Activated CD4-positive, alpha-beta T cell treated with anti-CD3 and anti-CD28 coated beads for 24 hours (primary cell): Measurements from ENCODE around the gene ACOT2.
"Not testable (repeated sequence)": the region's sequence is repeated elsewhere in the genome, so short reads cannot be mapped to it uniquely, and the experiment has no call there.

ENCODE experiments used
- DNase-seq, 2 donors: peaks; one replicate each; pipeline ENCODE4 v3.0.0-alpha.2; 2020; ENCODE audit warnings: low read depth in 2 of 2

ACOT2 gene

DNA sequence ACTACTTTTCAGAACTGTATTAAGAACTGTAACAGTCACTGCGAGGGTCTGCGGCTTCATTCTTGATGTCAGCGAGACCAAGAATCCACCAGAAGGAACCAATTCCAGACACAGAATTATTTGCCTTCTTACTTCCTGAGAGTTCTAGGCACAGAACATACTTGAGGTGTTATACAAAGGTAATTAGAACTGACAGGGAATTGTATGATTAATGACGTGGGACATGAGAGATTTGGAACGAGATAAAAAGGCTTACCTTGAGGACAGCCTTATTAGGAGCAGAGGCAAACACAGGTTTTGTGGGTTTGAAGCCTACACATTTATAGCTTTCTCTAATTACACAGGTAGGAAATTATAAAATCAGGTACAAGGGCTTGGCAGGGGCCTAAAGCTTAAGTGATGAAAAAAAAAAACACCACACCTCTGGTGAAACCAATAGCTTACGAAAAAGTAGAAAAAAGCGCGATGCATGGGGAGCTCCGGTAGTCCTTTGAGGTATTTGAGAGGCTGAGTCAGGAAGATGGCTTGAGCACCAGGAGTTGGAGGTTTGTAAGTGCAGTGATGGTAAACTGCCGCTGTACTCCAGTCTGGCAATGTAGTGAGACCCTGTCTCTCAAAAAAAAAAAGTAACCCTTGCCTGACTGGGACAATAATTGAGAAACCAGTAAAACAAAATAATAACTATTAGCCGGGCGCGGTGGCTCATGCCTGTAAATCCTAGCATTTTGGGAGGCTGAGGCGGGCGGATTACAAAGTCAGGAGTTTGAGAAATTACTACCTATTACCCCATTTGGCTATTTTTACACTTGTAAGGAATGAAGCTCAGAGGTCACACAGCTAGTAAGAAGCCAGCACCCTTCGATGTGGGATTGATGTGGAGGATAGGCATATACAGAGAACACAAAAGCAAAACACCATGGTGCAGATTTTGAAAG lies 795 bp upstream of the ACOT2 start:
- DNase-seq: peak in 1 of 2 donors; percentile 10

DNA sequence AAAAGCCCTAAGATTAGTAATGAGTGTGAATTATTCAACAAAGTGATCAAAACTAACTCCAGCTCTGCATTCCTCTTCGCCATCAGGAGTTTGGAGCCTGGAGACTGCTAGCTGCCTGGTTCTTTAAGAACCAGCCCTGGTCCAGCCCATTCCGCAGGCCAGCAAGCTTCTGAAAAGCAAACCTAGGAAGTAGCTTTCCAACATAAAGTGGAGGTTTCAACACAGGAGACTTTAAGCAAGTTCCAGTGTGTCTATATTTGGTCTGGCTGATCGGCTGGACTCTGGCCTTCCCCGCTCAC lies 178 bp upstream of the ACOT2 start:
- not testable (repeated sequence) for DNase-seq

DNA sequence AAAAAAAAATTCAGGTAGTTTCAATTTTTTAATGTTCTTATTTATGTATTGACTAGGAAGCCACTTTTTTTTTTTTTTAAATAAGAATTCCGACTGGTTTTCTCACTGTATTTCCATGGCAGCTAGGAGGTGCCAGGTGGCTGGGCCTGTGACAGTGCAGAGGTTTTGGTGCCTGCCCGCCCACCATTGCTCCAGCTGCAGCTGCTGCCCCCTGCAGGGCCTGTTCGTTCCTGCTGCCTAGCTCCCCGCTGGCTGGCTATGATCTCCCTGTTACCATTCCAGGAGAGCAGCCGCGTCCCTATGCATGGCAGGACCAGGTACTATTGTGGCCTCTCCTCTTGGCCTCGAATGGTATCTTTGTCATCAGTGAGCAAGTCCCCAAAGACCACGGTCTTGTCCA lies 1.9 kb downstream of the ACOT2 start:
- peak; percentile 52 to 53 for DNase-seq

DNA sequence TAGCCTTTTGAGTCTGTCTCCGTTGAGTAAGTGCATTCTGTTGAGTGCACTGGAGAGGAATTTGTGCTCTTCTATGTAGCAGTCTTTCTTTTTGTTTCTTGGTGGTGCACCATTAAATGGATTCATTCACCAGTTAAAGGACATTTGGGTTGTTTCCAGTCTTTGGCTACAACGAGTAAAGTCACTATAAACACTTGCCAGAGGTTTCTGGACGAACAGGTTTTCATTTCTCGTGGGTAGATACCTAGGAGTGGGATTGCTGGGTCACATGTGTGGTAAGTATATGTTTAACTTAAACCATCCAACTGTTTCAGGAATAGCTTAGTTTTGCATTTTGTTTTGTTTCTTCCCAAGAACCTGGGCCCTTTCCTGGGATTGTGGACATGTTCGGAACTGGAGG lies 4.0 kb downstream of the ACOT2 start:
- DNase-seq: not testable (repeated sequence)

DNA sequence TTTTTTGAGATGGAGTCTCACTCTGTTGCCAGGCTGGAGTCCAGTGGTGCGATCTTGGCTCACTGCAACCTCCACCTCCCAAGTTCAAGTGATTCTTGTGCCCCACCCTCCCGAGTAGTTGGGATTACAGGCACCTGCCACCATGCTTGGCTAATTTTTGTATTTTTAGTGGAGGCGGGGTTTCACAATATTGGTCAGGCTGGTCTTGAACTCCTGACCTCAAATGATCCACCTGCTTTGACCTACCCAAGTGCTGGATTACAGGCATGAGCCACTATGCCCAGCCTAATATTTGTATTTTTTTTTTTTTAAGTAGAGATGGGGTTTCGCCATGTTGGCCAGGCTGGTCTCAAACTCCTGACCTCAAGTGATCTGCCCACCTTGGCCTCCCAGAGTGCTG lies 4.7 kb downstream of the ACOT2 start:
- DNase-seq: not testable (repeated sequence)

DNA sequence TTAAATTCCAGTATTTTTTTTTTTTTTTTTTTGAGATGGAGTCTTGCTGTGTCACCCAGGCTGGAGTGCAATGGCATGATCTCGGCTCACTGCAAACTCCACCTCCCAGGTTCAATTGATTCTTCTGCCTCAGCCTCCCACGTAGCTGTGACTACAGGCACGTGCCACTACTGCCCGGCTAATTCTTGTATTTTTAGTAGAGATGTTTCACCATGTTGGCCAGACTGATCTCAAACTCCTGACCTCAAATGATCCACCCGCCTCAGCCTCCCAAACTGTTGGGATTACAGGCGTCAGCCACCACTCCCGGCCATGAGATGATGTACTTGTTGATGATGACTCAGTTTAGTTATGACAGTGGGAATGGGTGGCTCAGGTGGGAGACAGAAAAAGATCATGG lies 5.2 kb downstream of the ACOT2 start:
- not testable (repeated sequence) for DNase-seq

DNA sequence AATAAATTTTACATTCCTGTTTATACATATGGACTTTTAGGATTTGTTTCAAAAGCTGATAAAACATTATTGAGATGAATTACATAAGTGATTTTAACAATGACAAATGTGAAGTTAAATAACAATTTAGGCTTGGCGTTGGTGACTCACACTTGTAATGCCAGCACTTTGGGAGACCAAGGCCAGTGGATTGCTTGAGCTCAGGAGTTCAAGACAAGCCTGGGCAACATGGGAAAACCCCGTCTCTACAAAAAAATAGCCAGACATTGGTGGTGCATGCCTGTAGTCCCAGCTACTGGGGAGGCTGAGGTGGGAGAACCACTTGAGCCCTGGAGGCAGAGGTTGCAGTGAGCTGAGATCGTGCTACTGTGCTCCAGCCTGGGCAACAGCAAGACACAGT lies 7.4 kb downstream of the ACOT2 start:
- no peak for DNase-seq

DNA sequence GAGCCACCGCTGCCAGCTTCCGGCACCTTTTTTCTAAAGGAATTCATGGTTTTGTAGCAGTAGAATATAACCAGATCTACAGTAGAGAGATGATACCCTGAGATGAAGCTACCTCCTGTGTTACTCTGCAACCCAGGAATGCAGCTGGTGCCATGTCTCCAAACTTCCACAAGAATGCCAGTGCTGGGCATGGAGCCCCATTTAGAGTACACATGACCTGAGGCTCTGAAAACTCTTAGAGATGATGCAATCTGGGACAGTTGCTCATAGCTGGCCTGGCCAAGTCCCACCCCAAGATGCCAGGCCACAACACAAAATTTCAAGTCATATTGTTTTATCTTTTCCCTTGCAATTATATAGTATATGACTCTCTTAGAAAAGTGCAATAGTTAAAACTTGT lies 8.2 kb downstream of the ACOT2 start:
- DNase-seq: not testable (repeated sequence)

DNA sequence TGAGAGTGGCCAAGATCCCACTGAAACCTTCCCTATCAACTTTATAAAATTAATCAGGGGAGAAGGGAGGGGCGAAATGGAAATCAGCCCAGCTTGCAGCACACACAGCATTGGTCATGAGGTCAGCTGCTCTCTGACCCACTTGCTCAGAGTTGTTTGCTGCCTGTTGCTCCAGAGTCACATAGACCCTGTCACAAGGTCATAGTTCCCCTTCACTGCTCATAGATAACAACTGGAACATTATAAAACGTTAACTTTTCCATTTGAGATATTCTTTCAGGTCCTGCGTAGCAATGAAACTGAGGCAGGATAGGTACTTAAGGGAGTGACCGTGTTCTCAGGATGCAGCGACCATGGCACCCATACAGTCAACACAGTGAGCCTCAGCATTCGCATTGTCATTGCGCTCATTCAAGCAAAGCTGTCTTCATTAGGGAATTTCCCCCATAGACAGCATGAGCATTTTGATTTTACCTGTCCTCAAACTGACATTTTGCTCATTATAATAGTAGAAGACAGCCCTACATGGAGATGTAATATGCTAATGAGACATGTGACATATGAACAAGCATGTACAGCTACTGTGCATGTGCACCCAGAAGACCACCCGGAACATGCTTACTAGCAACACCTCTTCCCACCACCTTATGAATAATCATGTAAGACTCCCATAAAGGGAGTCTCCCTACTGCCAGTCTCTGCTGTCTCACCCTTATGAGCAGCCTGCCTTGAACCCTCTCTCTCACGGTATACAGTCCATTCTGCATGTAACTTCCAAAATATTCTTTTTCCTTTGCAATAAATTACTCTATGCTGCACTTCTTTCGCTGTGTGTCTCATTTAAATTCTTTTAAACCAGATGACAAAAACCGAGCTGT lies 13.3 kb downstream of the ACOT2 start:
- DNase-seq: not testable (repeated sequence)

DNA sequence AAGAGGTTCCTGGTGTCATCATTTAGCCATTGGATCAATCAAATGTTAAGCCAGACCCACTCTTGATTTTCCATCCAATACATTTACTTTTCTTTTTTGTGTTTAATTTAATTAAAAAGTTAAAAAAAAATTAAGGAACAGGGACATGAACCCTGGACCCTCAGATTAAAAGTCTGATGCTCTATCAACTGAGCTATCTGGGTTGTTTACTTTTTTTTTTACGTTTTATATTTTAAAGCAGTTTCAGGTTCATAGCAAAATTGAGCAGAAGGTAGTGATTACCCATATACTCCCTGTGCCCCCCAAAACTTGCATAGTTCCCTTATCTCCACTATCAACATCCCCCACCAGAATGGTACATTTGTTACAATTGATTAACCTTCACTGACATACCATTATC lies 19.7 kb downstream of the ACOT2 start:
- DNase-seq: no peak

DNA sequence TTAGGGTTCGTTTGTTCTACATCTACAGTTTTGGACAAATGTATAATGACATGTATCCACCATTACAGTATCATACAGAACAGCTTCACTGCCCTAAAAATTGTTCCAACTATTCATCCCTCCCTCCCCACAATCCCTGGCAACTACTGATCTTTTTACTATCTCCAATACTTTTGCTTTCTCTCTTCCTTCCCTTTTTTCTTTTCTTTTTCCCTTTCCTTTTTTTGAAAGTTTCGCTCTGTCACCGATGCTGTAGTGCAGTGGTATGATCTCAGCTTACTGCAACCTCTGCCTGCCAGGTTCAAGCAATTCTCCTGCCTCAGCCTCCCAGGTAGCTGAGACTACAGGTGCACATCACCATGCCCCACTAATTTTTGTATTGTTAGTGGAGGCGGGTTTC lies 20.1 kb downstream of the ACOT2 start:
- no peak for DNase-seq

DNA sequence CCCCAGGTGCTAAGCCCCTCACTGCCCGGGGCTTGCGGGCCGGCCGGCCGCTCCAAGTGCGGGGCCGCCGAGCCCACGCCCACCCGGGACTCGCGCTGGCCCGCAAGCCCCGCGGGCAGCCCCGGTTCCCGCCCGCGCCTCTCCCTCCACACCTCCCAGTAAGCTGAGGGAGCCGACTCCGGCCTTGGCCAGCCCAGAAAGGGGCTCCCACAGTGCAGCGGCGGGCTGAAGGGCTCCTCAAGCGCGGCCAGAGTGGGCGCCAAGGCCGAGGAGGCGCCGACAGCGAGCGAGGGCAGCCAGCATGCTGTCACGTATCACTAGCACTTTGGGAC lies 21.6 kb downstream of the ACOT2 start:
- DNase-seq: not testable (repeated sequence)

DNA sequence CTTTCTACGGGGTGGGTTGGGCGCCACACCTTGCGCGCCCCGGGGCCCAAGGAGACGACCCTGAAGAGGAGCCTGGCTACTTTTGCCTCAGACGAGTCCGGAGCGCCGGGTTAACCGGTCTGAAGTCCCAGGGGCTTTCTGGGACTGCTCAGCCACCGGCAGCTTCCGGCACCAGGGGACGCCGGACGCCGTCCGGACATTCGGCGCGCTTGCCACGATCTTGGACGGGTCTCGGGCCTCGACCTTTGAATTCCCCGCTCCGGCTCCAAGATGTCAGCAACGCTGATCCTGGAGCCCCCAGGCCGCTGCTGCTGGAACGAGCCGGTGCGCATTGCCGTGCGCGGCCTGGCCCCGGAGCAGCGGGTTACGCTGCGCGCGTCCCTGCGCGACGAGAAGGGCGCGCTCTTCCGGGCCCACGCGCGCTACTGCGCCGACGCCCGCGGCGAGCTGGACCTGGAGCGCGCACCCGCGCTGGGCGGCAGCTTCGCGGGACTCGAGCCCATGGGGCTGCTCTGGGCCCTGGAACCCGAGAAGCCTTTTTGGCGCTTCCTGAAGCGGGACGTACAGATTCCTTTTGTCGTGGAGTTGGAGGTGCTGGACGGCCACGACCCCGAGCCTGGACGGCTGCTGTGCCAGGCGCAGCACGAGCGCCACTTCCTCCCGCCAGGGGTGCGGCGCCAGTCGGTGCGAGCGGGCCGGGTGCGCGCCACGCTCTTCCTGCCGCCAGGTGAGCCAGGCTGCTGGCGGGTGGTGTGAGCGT lies 22.9 kb downstream of the ACOT2 start, which contains the start of gene ACOT4:
ACOT4 (plus strand) TSS at position 184 of the 760 bp plus-strand sequence; CDS start at position 271, 87 bp downstream.
- DNase-seq: peak; percentile 17 to 18

DNA sequence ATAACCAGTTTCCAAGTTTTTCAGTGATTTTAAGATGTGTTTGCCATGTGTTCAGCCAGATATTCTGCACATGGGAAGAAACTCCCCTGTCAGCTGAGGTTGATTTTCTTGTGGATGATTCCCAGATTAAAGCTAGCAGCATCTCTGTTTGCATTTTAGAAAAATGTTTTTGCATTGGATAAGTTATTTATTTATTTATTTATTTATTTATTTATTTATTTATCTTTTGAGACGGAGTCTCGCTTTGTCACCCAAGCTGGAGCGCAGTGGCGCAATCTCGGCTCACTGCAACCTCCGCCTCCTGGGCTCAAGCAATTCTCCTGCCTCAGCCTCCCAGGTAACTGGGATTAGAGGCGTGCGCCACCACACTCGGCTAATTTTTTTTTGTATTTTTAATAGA lies 25.5 kb downstream of the ACOT2 start:
- DNase-seq: no peak

DNA sequence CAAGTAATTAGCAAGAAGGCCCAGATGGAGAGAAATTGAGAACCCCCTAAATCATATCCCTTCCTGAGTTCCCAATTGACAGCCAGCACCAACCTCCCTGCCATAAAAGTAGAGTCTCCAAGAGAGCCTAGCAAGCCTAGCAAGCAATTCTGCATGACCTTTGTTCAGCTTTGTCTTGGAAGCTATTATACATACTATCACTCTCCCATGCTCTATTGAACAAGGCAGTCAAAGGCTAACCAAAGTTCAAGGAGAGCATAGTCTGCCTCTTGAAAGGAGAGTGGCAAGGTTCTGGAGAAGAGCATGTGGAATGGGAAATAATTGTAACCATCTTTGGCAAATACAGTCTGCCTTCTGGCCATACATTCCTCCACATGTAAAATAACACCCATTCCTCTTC lies 30.5 kb downstream of the ACOT2 start:
- no peak for DNase-seq

DNA sequence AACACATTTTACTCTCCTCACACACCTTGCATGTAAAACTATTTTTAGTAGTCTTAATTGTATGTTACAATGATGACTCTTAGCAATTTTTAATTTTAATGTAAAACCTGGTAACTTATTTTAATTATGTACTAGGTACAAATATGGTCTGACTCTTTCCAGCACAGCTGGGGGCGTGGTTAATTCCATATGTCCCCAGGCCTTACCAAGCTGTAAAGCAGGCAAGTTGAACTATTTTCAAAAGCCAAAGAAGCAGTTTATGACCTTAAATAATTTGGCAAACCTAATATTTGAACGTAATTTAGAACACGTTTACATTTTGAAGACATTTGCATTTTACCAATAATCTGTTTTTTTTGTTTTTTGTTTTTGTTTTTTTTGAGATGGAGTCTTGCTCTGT lies 34.0 kb downstream of the ACOT2 start:
- DNase-seq: no peak

DNA sequence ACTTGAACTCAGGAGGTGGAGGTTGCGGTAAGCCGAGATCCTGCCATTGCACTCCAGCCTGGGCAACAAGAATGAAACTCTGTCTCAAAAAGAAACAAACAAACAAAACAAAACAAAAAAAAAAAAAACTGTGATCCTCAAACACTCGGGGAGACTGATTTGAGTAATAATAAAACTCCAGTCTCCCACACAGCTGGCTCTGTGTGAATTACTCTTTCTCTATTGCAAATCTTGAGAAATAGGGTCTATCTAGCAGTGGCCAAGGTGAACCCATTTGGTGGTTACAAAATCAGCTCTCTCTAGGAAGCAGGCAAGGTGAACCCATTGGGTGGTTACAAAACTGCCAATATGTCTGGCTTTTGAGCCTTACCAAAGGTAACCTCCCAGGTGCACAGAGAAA lies 37.3 kb downstream of the ACOT2 start:
- no peak for DNase-seq

DNA sequence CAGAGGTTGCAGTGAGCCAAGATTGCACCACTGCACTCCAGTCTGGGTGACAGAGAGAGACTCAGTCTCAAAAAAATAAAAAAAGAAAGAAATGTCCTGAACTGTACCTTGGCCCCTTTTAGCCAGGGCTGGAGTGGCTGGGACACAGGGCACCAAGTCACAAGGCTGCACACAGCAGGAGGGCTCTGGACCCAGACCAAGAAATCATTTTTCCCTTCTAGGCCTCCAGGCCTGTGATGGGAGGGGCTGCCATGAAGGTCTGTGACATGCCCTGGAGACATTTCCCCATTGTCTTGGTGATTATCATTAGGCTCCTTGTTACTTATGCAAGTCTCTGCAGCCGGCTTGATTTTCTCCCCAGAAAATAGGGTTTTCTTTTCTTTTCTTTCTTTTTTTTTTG lies 38.2 kb downstream of the ACOT2 start:
- DNase-seq: no peak

DNA sequence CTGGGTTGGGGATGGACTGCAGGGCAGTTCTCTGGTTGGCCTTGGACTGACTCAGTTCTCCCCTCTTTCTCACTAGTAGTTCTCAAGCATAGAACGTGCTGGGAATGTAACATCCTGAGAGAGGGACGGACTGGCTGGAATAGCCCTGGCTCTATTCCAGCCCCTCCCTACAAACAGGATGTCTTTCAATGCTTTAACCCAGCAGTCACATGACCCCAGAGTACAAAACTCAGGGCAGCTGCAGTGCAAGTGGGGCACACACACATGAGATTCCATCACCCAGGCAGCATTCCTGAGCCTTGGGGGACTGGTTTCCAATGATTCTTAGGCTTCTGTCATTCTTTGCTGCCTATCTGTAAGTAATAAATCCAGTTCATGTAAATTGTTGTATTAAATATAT lies 41.7 kb downstream of the ACOT2 start:
- no peak for DNase-seq

DNA sequence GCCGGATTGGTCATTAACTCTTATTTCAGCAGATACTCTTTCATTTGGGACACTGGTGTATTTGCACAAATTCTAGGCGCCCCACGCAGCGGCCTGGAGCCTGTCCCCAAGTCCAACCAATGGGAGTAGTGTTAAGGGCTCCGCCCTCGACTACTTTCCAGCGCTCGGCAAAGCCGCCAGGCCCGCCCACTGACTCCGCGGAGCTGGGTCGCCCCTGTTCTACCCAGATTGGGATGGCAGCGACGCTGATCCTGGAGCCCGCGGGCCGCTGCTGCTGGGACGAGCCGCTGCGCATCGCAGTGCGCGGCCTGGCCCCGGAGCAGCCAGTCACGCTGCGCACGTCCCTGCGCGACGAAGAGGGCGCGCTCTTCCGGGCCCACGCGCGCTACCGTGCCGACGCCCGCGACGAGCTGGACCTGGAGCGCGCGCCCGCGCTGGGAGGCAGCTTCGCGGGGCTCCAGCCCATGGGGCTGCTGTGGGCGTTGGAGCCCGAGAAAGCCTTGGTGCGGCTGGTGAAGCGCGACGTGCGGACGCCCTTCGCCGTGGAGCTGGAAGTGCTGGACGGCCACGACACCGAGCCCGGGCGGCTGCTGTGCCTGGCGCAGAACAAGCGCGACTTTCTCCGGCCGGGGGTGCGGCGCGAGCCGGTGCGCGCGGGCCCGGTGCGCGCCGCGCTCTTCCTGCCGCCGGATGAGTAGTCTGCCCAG lies 43.5 kb downstream of the ACOT2 start, which contains the start of gene ACOT6:
ACOT6 (plus strand) TSS at position 179 of the 707 bp plus-strand sequence; CDS start at position 234, 55 bp downstream.
- peak; percentile 18 to 62 for DNase-seq

DNA sequence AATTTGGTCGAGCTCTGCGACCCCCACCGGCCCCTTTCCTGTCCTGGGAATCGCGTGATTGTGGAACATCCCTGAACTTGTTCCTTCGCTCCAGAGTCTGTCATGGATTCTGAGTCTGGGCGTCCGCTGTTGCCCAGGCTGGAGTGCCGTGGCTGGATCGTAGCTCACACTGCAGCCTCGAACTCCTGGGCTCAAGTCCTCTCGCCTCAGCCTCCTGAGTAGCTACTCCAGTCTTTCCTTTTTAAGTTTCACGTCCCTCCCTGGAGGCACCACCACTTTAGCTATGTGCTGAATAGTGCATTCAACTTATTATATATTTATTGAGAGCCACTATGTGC lies 44.0 kb downstream of the ACOT2 start:
- DNase-seq: peak in 1 of 2 donors; percentile 3
